ENCODE measurements around the gene RUFY3. TPM values are rescaled to one million over a fixed set of nuclear protein-coding genes. Genes with fewer than 3 reads are reported as not detected.

Gene RUFY3
- total RNA-seq, 6 experiments from 2014 or later, result 24.1 to 58.3 (median 30.3) TPM

DNA sequence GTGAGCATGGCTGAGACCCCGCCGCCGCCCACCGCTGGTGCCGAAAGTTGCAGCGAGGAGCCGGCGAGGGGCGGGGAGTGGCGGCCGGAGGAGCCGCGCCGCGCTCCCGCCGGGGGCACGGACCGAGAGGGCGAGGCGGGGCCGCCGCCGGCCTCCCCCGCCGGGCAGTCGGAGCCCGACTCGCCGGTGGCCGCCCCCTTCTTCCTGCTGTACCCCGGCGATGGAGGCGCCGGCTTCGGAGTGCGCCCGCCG is 16.9 kb upstream of the RUFY3 start:
- peak; percentile 5 to 55 (median 42) for ATAC-seq
- Histone ChIP-seq H3K27me3 (no peaks in the 10 kb centered on the region), H3K36me3 (no peaks in the 10 kb centered on the region), H3K4me1 (peaks cover 0 to 26% (median 8%) of the 10 kb centered on the region in 4 donors), H3K9me3 (no peaks in the 10 kb centered on the region), H3K27ac (peak overlapping the region; percentile 81 to 95 (median 92)), H3K4me3 (peak overlapping the region; percentile 76 to 93 (median 80))
- no CpG with 5 or more reads among the region's 39 CpGs for WGBS (ENCODE audit: insufficient coverage, low coverage, low lambda C conversion rate, missing lambda C conversion rate)
- no peak for DNase-seq
- intact Hi-C loops (cut with DNase I), result no loop called here
- no peak for TF ChIP-seq POLR2A (IDR thresholded peaks at IDR 0.05)
- no peak for TF ChIP-seq CTCF (IDR thresholded peaks at IDR 0.05)

- WGBS (ENCODE audit: insufficient coverage, low coverage, low lambda C conversion rate, missing lambda C conversion rate), result 1% methylated on average over 25 of the region's 86 CpGs
- DNase-seq (peak; percentile 80 to 85 (median 84)), ATAC-seq (peak; percentile 65 to 86 (median 76))
- H3K4me3 ChIP-seq, result peak overlapping the region; percentile 76 to 93 (median 80)
- TF ChIP-seq CTCF (IDR thresholded peaks at IDR 0.05) (no peak), POLR2A (IDR thresholded peaks at IDR 0.05) (peak; percentile 47)
- no peaks in the 10 kb centered on the region for H3K36me3 ChIP-seq
- no peaks in the 10 kb centered on the region for H3K9me3 ChIP-seq
- intact Hi-C loops (cut with DNase I), result no loop called here
- peak overlapping the region; percentile 81 to 95 (median 92) for H3K27ac ChIP-seq
- no peaks in the 10 kb centered on the region for H3K27me3 ChIP-seq
- H3K4me1 ChIP-seq, result peaks cover 0 to 27% (median 9%) of the 10 kb centered on the region in 4 donors
Observed at GRCh38 chr4:70705183-70706043, 16.4 kb upstream of the RUFY3 start.

DNA sequence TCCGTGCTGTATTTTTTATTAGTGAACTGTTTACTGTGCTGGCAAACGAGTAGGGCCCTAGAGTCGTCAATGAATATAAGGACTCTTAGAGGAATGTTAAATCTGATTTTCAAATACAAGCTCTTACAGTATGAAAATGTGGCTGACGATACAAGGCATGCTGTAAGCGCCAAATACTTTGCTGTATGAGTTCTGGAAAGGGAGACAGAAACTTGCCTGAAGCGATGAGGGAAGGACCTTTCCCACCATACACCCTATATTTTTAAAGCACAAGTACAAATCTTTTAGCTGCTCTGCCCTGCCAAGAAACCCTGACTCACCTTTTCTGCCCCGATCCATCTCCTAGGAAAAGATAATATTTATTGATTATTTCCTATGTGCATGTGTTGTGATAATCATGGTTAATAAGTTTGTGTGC is 15.7 kb upstream of the RUFY3 start:
- intact Hi-C loops (cut with DNase I), result no loop called here
- Histone ChIP-seq H3K9me3 (no peaks in the 10 kb centered on the region), H3K36me3 (no peaks in the 10 kb centered on the region), H3K27me3 (no peaks in the 10 kb centered on the region), H3K4me1 (peaks cover 0 to 29% (median 9%) of the 10 kb centered on the region in 4 donors), H3K4me3 (peak overlapping the region; percentile 76 to 93 (median 80)), H3K27ac (peak overlapping the region; percentile 81 to 95 (median 92))
- TF ChIP-seq CTCF (IDR thresholded peaks at IDR 0.05) (no peak), POLR2A (IDR thresholded peaks at IDR 0.05) (no peak)
- WGBS (ENCODE audit: insufficient coverage, low coverage, low lambda C conversion rate, missing lambda C conversion rate), result 2% methylated on average over 7 of the region's 7 CpGs
- DNase-seq, result no peak
- no peak for ATAC-seq

- 100% methylated on average over 1 of the region's 1 CpG for WGBS (ENCODE audit: insufficient coverage, low coverage, low lambda C conversion rate, missing lambda C conversion rate)
Observed at GRCh38 chr4:70706516-70706915, 15.2 kb upstream of the RUFY3 start.

More at GRCh38 chr4:70706516-70706915, 15.2 kb upstream of the RUFY3 start:
- intact Hi-C loops (cut with DNase I), result no loop called here
- H3K27ac ChIP-seq, result no peak overlapping the region
- H3K27me3 ChIP-seq, result no peaks in the 10 kb centered on the region
- H3K9me3 ChIP-seq, result no peaks in the 10 kb centered on the region
- no peak for ATAC-seq
- DNase-seq, result no peak
- H3K36me3 ChIP-seq, result no peaks in the 10 kb centered on the region
- TF ChIP-seq POLR2A (IDR thresholded peaks at IDR 0.05) (no peak), CTCF (IDR thresholded peaks at IDR 0.05) (no peak)
- H3K4me1 ChIP-seq, result peaks cover 0 to 33% (median 11%) of the 10 kb centered on the region in 4 donors
- H3K4me3 ChIP-seq, result peak overlapping the region; percentile 76 to 93 (median 80)
